NCI-H69 (cell line): ENCODE measurements around the gene KCNG1.
"Not testable (repeated sequence)": the region's sequence is repeated elsewhere in the genome, so short reads cannot be mapped to it uniquely, and the experiment has no call there.

Source experiments
- DNase-seq: peaks from one replicate; lab custom pipeline; 2025; lab: John Stamatoyannopoulos, UW

Gene KCNG1

DNA sequence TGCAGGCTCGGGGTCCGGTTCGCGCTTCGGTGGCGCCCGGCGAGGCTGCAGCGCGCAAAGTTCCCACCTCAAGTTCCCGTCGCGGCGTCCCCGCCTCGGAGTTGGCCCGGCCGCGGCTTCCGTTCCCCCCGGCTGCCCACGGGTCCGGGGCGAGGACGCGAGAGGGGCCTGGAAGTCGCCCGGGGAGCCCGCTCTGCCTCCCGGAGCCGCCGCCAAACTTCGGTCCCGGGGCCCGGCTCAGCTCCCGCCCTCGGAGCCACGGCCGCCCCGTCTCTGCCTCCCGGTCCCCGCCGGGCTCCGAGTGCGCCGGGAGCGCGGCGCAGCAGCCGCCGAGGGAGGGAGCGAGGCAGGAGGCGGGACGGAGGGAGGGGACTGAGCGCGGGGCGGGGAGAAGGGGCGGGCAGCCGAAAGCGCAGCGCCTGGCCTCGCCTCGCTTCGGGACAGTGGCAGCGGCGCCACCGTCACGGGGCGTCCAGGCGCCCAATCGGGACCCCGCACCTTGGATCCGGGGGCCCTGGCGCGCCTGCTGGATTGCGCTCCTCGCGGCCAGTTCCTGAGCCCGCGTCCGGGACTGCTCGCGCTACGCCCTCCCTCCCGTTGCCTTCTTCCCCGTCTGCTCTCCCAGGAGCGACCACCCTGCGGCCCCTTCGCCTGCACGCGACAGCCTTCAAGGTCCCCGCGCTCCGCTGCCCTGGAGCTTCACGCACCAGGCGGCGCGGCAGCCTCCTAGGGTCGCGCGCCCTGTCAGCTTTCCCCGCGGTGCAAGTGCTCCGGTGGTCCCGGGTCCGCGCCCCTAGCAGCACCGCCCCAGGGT, at the start of gene KCNG1:
Gene KCNG1 (minus strand): TSS at position 305 of the 814 bp plus-strand sequence. CDS start 12,769 bp downstream, outside the sequence.
- peak; percentile 57 for DNase-seq

DNA sequence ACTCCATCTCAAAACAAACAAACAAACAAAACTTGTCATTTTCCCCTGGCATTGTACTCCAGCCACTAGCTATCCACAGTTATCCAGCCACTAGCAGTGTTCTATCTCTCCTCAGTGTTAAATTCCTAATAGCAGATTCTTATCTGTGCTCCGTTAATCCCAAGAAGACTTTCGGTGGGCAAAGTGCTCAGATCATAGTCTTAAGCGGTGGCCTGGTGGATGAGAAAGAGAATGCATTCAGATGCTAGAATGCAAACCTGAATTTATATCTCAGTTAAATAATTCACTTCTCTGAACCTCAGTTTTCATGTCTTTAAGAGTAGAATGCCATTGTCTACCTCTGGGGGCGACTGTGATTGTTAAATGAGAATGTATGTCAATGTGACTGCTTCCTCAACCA, 47.7 kb upstream of the KCNG1 start:
- no peak for DNase-seq

- no peak for DNase-seq
Observed at GRCh38 chr20:51067792-51068191, 44.9 kb upstream of the KCNG1 start.

DNA sequence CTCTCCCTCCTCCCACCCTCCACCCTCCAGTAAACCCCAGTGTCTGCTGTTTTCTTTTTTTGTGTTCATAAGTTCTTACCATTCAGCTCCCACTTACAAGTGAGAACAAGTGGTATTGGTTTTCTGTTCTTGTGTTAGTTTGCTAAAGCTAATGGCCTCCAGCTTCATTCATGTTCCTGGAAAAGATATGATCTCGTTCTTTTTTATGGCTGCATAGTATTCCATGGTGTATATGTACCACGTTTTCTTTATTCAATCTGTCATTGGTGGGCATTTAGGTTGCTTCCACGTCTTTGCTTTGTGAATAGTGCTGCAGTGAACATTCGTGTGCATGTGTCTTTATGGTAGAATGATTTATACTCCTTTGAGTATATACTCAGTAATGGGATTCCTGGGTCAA, 42.7 kb upstream of the KCNG1 start:
- DNase-seq = no peak

- DNase-seq = no peak
Observed at GRCh38 chr20:51064137-51064536, 41.2 kb upstream of the KCNG1 start.

- DNase-seq = no peak
Observed at GRCh38 chr20:51062065-51062464, 39.2 kb upstream of the KCNG1 start.

GRCh38 chr20:51061418-51062045, 38.6 kb upstream of the KCNG1 start:
- no peak for DNase-seq

DNA sequence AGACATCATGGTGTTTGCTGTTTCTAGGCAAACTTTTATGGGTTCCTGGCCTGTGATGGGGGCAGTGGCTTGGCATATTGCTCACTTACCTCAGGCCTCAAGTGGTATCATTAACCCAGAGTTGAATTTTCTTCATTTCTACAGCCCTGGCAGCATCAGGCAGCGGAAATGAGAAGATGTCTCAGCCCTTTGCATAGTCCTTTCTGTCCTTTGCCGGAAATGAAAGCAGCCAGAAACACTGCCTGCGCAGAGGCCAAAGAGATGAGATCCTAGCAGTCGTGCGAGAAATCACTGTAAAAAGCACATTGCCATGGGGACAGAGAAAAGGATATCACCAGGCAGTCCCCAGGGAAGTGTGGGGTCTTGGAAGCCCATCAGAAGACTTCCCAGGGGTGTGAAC, 37.4 kb upstream of the KCNG1 start:
- DNase-seq = no peak

GRCh38 chr20:51059862-51060261, 37.0 kb upstream of the KCNG1 start:
- DNase-seq = no peak

GRCh38 chr20:51058017-51058416, 35.1 kb upstream of the KCNG1 start:
- no peak for DNase-seq

- DNase-seq = peak; percentile 7
Observed at GRCh38 chr20:51054233-51054632, 31.3 kb upstream of the KCNG1 start.

GRCh38 chr20:51050531-51051075, 27.7 kb upstream of the KCNG1 start:
- no peak for DNase-seq

GRCh38 chr20:51046021-51046985, 23.4 kb upstream of the KCNG1 start:
- no peak for DNase-seq

- not testable (repeated sequence) for DNase-seq
Observed at GRCh38 chr20:51045492-51045891, 22.6 kb upstream of the KCNG1 start.

GRCh38 chr20:51044796-51045195, 21.9 kb upstream of the KCNG1 start:
- DNase-seq = no peak

- no peak for DNase-seq
Observed at GRCh38 chr20:51043811-51044210, 20.9 kb upstream of the KCNG1 start.

GRCh38 chr20:51042657-51043247, 19.8 kb upstream of the KCNG1 start:
- DNase-seq = no peak

- no peak for DNase-seq
Observed at GRCh38 chr20:51042064-51042463, 19.2 kb upstream of the KCNG1 start.

DNA sequence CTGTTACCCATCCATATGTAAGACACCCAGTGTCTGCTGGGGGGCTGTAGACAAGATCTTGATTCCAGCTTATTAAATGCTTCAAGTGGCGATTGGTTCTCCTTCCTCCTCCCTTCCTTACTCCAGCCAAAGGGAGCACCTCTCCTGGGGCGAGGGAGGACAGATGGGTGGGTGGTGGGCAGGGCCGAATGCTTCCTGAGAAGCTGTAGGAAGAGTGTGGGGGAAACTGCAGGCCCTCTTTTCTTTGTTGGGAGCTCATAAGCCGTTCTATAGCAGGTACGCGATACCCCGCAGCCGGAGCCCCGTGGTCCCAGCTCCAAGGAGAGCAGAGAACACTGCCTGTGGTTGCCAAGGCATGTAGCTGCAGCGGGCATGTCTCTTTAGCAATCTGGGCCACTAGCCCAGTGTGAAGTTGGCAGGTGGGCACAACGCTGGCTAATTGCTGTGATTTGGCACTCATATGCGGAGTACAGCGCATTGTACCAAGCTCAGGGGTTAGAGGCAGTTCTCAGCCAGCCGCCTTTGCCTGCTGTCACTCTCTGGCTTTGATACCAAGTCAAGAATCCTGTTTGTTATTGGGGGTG, 14.7 kb upstream of the KCNG1 start:
- DNase-seq = peak; percentile 52

GRCh38 chr20:51036827-51037531, 14.1 kb upstream of the KCNG1 start:
- no peak for DNase-seq

- no peak for DNase-seq
Observed at GRCh38 chr20:51036226-51036625, 13.3 kb upstream of the KCNG1 start.
